ENCODE measurements around the gene FANCC. TPM values are rescaled to one million over a fixed set of nuclear protein-coding genes. Genes with fewer than 3 reads are reported as not detected.
A peak's percentile ranks its signal among the peaks of the same experiment; 100 is the strongest.

FANCC gene
- polyA plus RNA-seq, 4 donors = 4.9 to 20.6 (median 7.1) TPM

GRCh38 chr9:95076696-95077052 lies 240.8 kb downstream of the FANCC start:
- FAIRE-seq (no peak), DNase-seq (peak in 1 of 2 donors; percentile 68)
- H3K36me3 ChIP-seq (ENCODE audit: control insufficient read depth in 3 of 3, insufficient read depth in 2 of 3, low read depth in 1 of 3, low read length in 3 of 3) = peaks cover 0 to 76% (median 2%) of the 10 kb centered on the region in 3 donors
- H3K4me3 ChIP-seq (ENCODE audit: low read depth in 1 of 3, low read length in 3 of 3) = no peak overlapping the region
- H3K27me3 ChIP-seq (ENCODE audit: control insufficient read depth in 3 of 3, insufficient read depth in 3 of 3, low read length in 3 of 3) = no peaks in the 10 kb centered on the region
- peaks cover 4 to 33% (median 5%) of the 10 kb centered on the region in 3 donors for H3K4me1 ChIP-seq (ENCODE audit: control insufficient read depth in 3 of 3, insufficient read depth in 2 of 3, low read depth in 1 of 3, low read length in 2 of 3)
- 20 to 45% (median 24%) methylated on average over 1 of the region's 1 CpG for WGBS, 3 donors
- no peaks in the 10 kb centered on the region for H3K9me3 ChIP-seq (ENCODE audit: control insufficient read depth in 2 of 2, insufficient read depth in 1 of 2, low read depth in 1 of 2, low read length in 1 of 2)
- H3K27ac ChIP-seq (ENCODE audit: low read depth in 1 of 3, low read length in 2 of 3) = peak overlapping the region in 2 of 3 donors; percentile 43 to 52

- FAIRE-seq (no peak), DNase-seq (no peak)
- Histone ChIP-seq H3K36me3 (ENCODE audit: control insufficient read depth in 3 of 3, insufficient read depth in 2 of 3, low read depth in 1 of 3, low read length in 3 of 3) (peaks cover 0 to 72% (median 0%) of the 10 kb centered on the region in 3 donors), H3K27me3 (ENCODE audit: control insufficient read depth in 3 of 3, insufficient read depth in 3 of 3, low read length in 3 of 3) (no peaks in the 10 kb centered on the region), H3K27ac (ENCODE audit: low read depth in 1 of 3, low read length in 2 of 3) (no peak overlapping the region), H3K4me1 (ENCODE audit: control insufficient read depth in 3 of 3, insufficient read depth in 2 of 3, low read depth in 1 of 3, low read length in 2 of 3) (peaks cover 5 to 33% (median 6%) of the 10 kb centered on the region in 3 donors), H3K4me3 (ENCODE audit: low read depth in 1 of 3, low read length in 3 of 3) (no peak overlapping the region), H3K9me3 (ENCODE audit: control insufficient read depth in 2 of 2, insufficient read depth in 1 of 2, low read depth in 1 of 2, low read length in 1 of 2) (no peaks in the 10 kb centered on the region)
- 84 to 86% (median 85%) methylated on average over 7 of the region's 7 CpGs for WGBS, 3 donors
Observed at GRCh38 chr9:95075700-95076099, 241.8 kb downstream of the FANCC start.

- DNase-seq = peak; percentile 32 to 40
- no peaks in the 10 kb centered on the region for H3K27me3 ChIP-seq (ENCODE audit: control insufficient read depth in 3 of 3, insufficient read depth in 3 of 3, low read length in 3 of 3)
- H3K9me3 ChIP-seq (ENCODE audit: control insufficient read depth in 2 of 2, insufficient read depth in 1 of 2, low read depth in 1 of 2, low read length in 1 of 2) = no peaks in the 10 kb centered on the region
- peaks cover 0 to 71% (median 0%) of the 10 kb centered on the region in 3 donors for H3K36me3 ChIP-seq (ENCODE audit: control insufficient read depth in 3 of 3, insufficient read depth in 2 of 3, low read depth in 1 of 3, low read length in 3 of 3)
- H3K27ac ChIP-seq (ENCODE audit: low read depth in 1 of 3, low read length in 2 of 3) = no peak overlapping the region
- H3K4me3 ChIP-seq (ENCODE audit: low read depth in 1 of 3, low read length in 3 of 3) = no peak overlapping the region
- FAIRE-seq = no peak
- H3K4me1 ChIP-seq (ENCODE audit: control insufficient read depth in 3 of 3, insufficient read depth in 2 of 3, low read depth in 1 of 3, low read length in 2 of 3) = peaks cover 5 to 34% (median 10%) of the 10 kb centered on the region in 3 donors
- WGBS, 3 donors = 18 to 66% (median 41%) methylated on average over 9 of the region's 9 CpGs
Observed at GRCh38 chr9:95074632-95075031, 242.9 kb downstream of the FANCC start.

- 89% methylated on average over 5 of the region's 5 CpGs for WGBS, 3 donors
- DNase-seq = no peak
- H3K4me3 ChIP-seq (ENCODE audit: low read depth in 1 of 3, low read length in 3 of 3) = no peak overlapping the region
- no peak overlapping the region for H3K27ac ChIP-seq (ENCODE audit: low read depth in 1 of 3, low read length in 2 of 3)
- no peaks in the 10 kb centered on the region for H3K27me3 ChIP-seq (ENCODE audit: control insufficient read depth in 3 of 3, insufficient read depth in 3 of 3, low read length in 3 of 3)
- no peak for FAIRE-seq
- peaks cover 5 to 31% (median 10%) of the 10 kb centered on the region in 3 donors for H3K4me1 ChIP-seq (ENCODE audit: control insufficient read depth in 3 of 3, insufficient read depth in 2 of 3, low read depth in 1 of 3, low read length in 2 of 3)
- peaks cover 2 to 72% (median 2%) of the 10 kb centered on the region in 3 donors for H3K36me3 ChIP-seq (ENCODE audit: control insufficient read depth in 3 of 3, insufficient read depth in 2 of 3, low read depth in 1 of 3, low read length in 3 of 3)
- H3K9me3 ChIP-seq (ENCODE audit: control insufficient read depth in 2 of 2, insufficient read depth in 1 of 2, low read depth in 1 of 2, low read length in 1 of 2) = no peaks in the 10 kb centered on the region
Observed at GRCh38 chr9:95073918-95074317, 243.6 kb downstream of the FANCC start.

- no peaks in the 10 kb centered on the region for H3K9me3 ChIP-seq (ENCODE audit: control insufficient read depth in 2 of 2, insufficient read depth in 1 of 2, low read depth in 1 of 2, low read length in 1 of 2)
- no peaks in the 10 kb centered on the region for H3K27me3 ChIP-seq (ENCODE audit: control insufficient read depth in 3 of 3, insufficient read depth in 3 of 3, low read length in 3 of 3)
- H3K4me1 ChIP-seq (ENCODE audit: control insufficient read depth in 3 of 3, insufficient read depth in 2 of 3, low read depth in 1 of 3, low read length in 2 of 3) = peaks cover 5 to 23% (median 10%) of the 10 kb centered on the region in 3 donors
- WGBS, 3 donors = 90 to 93% (median 93%) methylated on average over 18 of the region's 18 CpGs
- H3K27ac ChIP-seq (ENCODE audit: low read depth in 1 of 3, low read length in 2 of 3) = no peak overlapping the region
- FAIRE-seq = no peak
- DNase-seq = no peak
- H3K36me3 ChIP-seq (ENCODE audit: control insufficient read depth in 3 of 3, insufficient read depth in 2 of 3, low read depth in 1 of 3, low read length in 3 of 3) = peaks cover 3 to 68% (median 5%) of the 10 kb centered on the region in 3 donors
- H3K4me3 ChIP-seq (ENCODE audit: low read depth in 1 of 3, low read length in 3 of 3) = no peak overlapping the region
Observed at GRCh38 chr9:95073042-95073607, 244.4 kb downstream of the FANCC start.

GRCh38 chr9:95071925-95072324 lies 245.6 kb downstream of the FANCC start:
- WGBS, 3 donors = 85 to 91% (median 90%) methylated on average over 5 of the region's 5 CpGs
- no peak for FAIRE-seq
- H3K36me3 ChIP-seq (ENCODE audit: control insufficient read depth in 3 of 3, insufficient read depth in 2 of 3, low read depth in 1 of 3, low read length in 3 of 3) = peaks cover 3 to 62% (median 5%) of the 10 kb centered on the region in 3 donors
- peak overlapping the region in 1 of 3 donors; percentile 6 for H3K27ac ChIP-seq (ENCODE audit: low read depth in 1 of 3, low read length in 2 of 3)
- H3K27me3 ChIP-seq (ENCODE audit: control insufficient read depth in 3 of 3, insufficient read depth in 3 of 3, low read length in 3 of 3) = no peaks in the 10 kb centered on the region
- H3K9me3 ChIP-seq (ENCODE audit: control insufficient read depth in 2 of 2, insufficient read depth in 1 of 2, low read depth in 1 of 2, low read length in 1 of 2) = no peaks in the 10 kb centered on the region
- no peak overlapping the region for H3K4me3 ChIP-seq (ENCODE audit: low read depth in 1 of 3, low read length in 3 of 3)
- H3K4me1 ChIP-seq (ENCODE audit: control insufficient read depth in 3 of 3, insufficient read depth in 2 of 3, low read depth in 1 of 3, low read length in 2 of 3) = peaks cover under 1 to 15% (median 10%) of the 10 kb centered on the region in 3 donors
- DNase-seq = no peak

- H3K4me1 ChIP-seq (ENCODE audit: control insufficient read depth in 3 of 3, insufficient read depth in 2 of 3, low read depth in 1 of 3, low read length in 2 of 3) = peaks cover 0 to 15% (median 6%) of the 10 kb centered on the region in 3 donors
Observed at GRCh38 chr9:95071450-95071849, 246.1 kb downstream of the FANCC start.

GRCh38 chr9:95070549-95071021 lies 246.9 kb downstream of the FANCC start:
- FAIRE-seq = no peak
- Histone ChIP-seq H3K27me3 (ENCODE audit: control insufficient read depth in 3 of 3, insufficient read depth in 3 of 3, low read length in 3 of 3) (no peaks in the 10 kb centered on the region), H3K27ac (ENCODE audit: low read depth in 1 of 3, low read length in 2 of 3) (peak overlapping the region in 1 of 3 donors; percentile 34), H3K36me3 (ENCODE audit: control insufficient read depth in 3 of 3, insufficient read depth in 2 of 3, low read depth in 1 of 3, low read length in 3 of 3) (peaks cover 3 to 59% (median 5%) of the 10 kb centered on the region in 3 donors), H3K4me1 (ENCODE audit: control insufficient read depth in 3 of 3, insufficient read depth in 2 of 3, low read depth in 1 of 3, low read length in 2 of 3) (peaks cover under 1 to 22% (median 8%) of the 10 kb centered on the region in 3 donors), H3K4me3 (ENCODE audit: low read depth in 1 of 3, low read length in 3 of 3) (no peak overlapping the region), H3K9me3 (ENCODE audit: control insufficient read depth in 2 of 2, insufficient read depth in 1 of 2, low read depth in 1 of 2, low read length in 1 of 2) (no peaks in the 10 kb centered on the region)
- DNase-seq = no peak
- WGBS, 3 donors = 64 to 70% (median 69%) methylated on average over 8 of the region's 8 CpGs

More at GRCh38 chr9:95071450-95071849, 246.1 kb downstream of the FANCC start:
- WGBS, 3 donors = 80 to 95% (median 89%) methylated on average over 5 of the region's 5 CpGs
- peaks cover 3 to 62% (median 5%) of the 10 kb centered on the region in 3 donors for H3K36me3 ChIP-seq (ENCODE audit: control insufficient read depth in 3 of 3, insufficient read depth in 2 of 3, low read depth in 1 of 3, low read length in 3 of 3)
- no peaks in the 10 kb centered on the region for H3K9me3 ChIP-seq (ENCODE audit: control insufficient read depth in 2 of 2, insufficient read depth in 1 of 2, low read depth in 1 of 2, low read length in 1 of 2)
- FAIRE-seq = no peak
- H3K27me3 ChIP-seq (ENCODE audit: control insufficient read depth in 3 of 3, insufficient read depth in 3 of 3, low read length in 3 of 3) = no peaks in the 10 kb centered on the region
- no peak overlapping the region for H3K4me3 ChIP-seq (ENCODE audit: low read depth in 1 of 3, low read length in 3 of 3)
- no peak for DNase-seq
- H3K27ac ChIP-seq (ENCODE audit: low read depth in 1 of 3, low read length in 2 of 3) = no peak overlapping the region
